GM21367 (cell line): ENCODE data around the gene CIZ1.
A peak's percentile ranks its signal among the peaks of the same experiment; 100 is the strongest.

Experiments used
- ATAC-seq: cut with Tn5 transposase; IDR thresholded peaks from one replicate; pipeline ENCODE4 v1.9.1; 2021; ENCODE audit not compliant: unreplicated experiment

CIZ1 gene

DNA sequence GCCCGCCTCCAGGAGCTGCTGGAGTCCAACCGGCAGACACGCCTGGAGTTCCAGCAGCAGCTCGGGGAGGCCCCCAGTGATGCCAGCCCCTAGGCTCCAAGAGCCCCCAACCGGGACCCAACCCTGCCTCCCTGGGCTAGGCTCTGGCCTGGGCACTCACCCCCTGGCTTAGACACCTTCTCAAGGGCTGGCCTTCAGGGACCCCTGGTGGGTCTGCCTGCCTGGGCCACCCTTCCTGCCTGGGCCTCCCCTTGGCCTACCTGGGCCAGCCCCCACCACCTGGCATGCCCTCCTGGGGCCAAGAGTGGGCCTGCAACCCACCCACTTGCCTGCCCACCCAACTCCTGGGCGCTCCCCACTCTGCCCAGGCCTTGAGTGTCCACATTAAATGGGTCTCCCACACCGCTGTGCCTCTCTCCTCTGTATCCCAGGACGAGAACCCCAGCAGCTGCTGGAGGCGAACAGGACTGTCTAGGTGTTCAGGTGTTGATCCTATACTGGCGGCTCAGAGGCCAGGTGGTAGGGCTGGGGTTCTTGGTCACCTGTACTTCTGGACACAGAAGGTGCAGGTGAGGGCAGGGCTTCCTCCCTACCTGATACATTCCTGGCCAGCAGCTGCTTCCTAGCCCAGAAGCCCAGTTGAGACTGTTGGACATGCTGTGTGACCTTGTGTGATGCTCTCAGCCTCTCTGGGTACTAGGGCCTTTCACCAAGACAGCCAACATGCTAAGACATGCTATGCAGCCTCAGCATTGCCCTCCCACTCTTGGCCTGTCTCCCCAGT is 27.7 kb downstream of the CIZ1 start:
- no peak for ATAC-seq

DNA sequence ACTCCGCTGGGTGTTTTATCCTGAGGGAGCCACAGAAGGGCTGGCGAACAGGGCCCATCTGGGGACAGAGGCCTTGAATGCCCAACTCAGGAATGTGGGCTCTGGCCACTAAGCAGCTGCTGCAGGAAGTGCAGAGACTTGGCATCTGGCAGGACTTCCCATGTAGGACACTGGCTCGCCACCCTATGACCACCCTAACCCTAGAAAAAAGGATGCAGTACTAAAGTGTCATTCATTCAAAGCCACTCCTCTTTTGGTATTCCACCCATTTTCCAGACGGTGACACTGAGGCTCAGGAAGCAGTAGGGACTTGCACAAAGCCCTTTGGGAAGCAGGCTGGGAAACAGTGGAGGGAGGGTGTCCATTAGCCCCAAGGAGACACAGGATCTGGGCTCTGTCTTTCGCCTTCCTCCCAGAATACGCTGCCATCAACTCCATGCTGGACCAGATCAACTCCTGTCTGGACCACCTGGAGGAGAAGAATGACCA is 28.3 kb downstream of the CIZ1 start:
- no peak for ATAC-seq

DNA sequence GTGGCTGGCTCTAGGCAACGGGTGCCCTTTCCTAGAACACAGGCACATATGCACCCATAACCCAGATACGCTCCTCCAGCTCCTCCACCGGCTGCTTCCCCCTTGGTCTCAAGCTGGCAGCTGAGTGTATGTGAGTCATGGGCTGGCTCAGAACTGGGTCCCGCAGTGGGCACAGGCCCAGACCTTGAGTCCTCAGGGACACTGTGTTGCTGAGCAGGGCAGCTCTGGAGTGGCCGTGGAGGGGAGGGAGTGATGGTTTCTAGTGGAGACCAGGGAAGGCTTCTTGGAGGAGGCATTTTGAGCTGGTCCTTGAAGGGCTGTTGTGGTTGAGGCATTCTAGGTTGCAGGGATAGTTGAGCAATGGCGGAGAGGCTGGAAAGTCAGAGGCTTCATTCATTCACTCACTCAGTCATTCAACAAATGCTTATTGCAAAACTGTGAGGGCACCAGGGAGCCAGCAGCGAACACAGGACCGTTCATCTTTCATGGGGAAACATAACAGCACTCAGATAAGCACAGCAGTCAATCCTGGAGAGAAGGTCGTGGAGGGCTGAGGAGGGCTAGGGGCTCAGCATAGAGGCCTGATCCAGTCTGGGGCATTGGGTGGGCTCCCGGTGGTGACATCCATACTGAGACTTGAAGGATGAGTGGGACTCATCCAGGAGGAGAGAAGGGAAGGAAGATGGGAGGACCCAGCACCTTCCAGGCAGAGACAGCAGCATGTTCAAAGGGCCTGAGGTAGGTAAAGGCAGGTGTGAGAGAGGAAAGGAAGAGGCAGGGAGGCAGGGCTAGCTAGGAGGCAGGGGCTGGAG is 29.0 kb downstream of the CIZ1 start:
- no peak for ATAC-seq

DNA sequence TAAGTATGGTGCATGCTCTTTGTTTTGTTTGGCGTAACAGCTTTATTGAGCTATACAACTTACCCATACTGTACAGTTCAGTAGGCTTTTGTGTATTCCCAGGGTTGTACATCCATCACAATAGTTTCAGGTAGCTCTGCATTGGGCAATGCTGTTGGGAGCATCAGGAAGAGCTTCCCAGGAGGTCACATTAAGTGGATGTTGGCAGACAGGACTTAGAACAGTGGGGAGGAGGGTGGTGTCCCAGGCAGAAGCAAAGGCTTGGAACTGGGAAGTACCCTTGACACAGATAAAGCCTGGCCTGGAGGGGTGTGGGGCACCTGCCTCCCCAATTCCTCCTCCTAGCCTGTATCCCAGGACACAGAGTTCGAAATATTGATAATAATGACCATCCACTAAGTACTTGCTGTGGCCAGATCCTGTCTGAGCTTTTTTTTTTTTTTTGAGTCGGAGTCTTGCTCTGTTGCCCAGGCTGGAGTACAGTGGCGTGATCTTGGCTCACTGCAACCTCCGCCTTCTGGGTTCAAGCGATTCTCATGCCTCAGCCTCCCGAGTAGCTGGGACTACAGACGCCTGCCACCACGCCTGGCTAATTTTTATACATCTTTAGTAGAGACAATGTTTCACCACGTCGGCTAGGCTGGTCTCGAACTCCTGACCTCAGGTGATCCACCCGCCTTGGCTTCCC is 30.0 kb downstream of the CIZ1 start:
- no peak for ATAC-seq

DNA sequence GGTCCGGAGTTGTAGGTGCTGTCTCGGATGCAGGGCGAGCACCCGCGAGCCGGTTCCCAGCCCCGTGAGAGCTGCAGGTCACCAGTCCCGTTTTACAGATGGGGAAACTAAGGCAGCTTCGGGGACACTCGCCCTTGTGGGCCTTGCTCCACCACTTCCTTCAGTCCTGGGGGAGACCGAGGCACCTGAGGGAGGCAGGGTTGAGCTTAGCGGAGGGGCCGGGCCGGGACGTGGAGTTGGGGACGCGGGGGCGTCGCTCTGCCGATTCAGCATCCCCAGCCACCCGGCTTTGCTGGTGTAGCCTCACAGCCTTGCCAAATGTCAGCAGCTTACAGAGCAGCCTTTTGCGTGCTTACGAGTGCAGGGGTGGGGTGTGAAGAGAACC is 30.8 kb downstream of the CIZ1 start:
- ATAC-seq = no peak

DNA sequence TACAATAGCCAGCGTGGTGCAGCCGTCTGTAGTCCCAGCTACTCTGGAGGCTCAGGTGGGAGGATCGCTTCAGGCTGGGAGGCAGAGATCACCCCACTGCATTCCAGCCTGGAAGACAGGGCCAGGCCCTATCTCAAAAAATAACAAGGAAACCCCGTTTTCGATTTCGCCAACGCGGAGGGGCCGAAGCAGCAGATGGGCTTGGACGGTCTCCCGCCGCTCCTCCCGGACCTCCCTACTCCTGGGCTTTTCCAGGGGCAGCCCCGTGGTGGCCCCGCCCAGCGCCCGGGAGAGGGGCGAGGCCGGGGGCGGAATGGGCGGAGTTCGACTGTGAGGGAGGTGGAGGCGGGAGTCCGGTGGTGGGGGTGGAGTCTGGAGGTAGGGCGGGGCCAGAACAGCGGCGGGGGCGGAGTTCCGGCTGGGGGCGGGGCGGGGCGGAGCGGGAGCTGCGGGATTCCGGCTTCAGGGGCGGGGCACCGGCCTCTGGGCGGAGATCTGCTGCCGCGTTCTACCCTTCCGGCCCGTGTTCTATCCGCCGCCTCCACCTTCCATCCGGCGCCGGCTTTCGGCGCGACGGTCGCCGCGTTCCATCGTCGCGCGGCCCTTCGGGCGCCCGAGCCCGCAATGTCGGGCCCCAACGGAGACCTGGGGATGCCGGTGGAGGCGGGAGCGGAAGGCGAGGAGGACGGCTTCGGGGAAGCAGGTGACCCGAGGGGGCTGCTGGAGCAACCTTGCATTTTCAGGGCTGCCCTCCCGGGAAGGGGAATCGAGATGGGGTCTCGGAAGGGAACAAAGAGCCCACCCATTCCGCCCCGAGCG is 31.4 kb downstream of the CIZ1 start, which contains the start of gene BBLN:
TSS of gene BBLN (plus strand) at position 482 of the 819 bp plus-strand sequence. CDS start at position 625, 143 bp downstream.
- ATAC-seq = peak; percentile 71

DNA sequence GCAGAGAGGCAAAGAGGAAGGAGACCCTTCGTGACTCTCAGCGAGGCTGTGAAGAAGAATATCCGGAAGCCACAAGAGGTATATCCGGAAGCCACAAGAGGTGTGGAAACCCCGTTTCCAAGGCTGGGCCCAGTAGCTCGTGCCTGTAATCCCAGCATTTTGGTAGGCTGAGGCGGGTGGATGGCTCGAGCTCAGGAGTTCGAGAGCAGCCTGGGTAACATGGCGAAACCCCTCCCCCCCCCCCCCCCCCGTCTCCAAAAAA is 31.9 kb downstream of the CIZ1 start:
- ATAC-seq = no peak

DNA sequence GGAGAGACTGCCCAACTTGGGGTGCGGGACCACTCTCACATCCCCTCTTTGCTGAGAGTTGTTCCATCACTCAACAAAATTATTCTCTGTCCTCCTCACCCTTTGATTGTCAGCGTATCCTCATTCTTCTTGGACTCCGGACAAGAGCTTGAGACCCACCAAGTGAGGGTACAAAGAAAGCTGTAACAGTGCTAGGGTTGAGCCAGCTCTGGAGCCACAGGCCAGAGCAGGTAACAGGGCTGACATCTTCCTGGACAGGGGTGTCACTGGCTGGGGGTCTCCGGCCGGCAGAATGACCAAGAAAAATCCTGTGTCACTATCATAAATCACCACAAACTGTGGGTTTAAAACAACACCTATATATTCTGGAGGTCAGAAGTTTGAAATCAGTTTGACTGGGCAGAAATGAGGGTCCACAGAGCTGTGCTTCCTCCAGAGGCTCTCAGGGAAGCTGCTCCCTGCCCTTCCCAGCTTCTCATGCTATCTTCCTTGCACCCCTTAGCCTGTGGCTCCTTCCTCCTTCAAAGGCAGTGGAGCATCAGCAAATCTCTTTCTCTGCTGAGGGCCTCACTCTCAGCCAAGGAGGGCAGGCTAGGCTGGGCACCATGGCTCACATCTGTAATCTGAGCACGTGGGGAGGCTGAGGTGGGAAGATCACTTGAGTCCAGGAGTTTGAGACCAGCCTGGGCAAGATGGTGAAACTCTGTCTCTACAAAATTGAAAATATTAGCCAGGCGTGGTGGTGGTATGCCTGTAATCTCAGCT is 35.5 kb downstream of the CIZ1 start:
- no peak for ATAC-seq

DNA sequence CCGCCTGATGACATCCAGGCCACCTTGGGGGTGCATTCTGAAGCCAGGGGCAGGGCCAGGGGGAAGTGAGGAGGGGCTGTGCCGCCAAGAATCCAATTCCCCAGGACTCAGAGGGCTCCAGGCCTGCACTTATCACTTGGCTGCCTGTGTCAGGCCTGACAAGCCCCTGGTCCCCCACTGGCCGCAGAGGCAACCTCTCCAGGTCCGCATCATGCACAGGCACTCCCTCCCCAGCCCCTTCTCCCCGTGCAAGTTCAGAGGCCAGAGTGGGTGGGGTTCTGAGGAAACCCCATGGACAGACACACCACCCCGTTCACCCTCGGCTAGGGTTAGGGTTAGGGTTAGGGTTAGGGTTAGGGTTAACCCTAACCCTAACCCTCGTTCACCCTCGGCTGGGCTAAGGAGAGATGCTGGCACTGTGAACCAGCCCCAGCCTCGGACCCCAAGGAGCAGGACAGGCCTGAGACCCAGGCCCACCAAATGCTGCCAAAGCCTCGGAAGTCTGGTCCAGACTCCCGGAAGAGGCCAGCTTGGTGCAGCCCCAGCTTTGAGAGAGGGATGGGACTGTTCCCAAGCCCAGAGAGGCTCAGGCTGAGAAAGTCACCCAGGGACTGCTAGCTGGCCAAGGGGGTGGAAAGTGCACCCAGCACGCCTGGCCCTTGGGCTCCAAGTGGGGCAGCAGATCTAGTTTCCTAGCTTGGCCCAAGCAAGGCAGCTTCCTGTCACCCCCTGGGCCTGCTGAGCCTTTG is 37.3 kb downstream of the CIZ1 start:
- ATAC-seq = no peak

DNA sequence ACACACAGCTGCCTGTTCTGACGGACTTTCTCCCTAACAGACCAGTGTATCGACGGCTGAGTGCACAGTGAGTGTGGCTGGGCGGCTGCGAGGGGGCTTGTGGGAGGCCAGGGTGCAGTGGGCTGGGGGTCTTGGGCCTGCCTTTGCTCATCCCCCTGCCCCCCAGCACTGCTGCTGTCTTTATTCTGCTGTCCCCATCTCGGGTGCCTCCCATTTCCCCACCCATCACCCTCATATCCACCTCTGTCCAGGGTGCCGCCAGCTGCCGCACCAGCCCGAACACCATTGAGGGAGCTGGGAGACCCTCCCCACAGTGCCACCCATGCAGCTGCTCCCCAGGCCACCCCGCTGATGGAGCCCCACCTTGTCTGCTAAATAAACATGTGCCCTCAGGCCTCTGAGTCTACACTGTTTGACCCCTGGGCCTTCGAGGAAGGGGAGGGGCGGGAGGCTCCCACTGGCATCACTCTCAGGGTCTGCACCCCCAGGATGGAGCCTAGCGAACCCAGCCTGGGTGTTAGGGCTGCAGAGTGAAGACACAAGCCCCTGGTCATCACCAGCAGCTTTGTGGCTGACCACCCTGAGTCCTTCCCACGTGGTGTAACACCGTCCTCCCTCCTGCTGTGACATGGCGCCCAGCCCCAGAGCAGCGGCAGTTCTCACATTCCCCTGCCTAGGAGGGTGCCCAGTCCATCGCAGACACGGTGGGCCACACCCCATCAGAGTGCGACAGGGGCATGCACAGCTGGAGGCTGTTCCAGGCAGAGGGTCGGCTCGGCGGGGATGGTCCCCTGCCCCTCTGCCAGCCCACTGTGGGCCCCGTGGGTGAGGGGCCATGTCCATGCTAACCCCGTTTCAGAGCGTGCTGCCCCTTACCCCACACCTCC is 38.1 kb downstream of the CIZ1 start:
- no peak for ATAC-seq

DNA sequence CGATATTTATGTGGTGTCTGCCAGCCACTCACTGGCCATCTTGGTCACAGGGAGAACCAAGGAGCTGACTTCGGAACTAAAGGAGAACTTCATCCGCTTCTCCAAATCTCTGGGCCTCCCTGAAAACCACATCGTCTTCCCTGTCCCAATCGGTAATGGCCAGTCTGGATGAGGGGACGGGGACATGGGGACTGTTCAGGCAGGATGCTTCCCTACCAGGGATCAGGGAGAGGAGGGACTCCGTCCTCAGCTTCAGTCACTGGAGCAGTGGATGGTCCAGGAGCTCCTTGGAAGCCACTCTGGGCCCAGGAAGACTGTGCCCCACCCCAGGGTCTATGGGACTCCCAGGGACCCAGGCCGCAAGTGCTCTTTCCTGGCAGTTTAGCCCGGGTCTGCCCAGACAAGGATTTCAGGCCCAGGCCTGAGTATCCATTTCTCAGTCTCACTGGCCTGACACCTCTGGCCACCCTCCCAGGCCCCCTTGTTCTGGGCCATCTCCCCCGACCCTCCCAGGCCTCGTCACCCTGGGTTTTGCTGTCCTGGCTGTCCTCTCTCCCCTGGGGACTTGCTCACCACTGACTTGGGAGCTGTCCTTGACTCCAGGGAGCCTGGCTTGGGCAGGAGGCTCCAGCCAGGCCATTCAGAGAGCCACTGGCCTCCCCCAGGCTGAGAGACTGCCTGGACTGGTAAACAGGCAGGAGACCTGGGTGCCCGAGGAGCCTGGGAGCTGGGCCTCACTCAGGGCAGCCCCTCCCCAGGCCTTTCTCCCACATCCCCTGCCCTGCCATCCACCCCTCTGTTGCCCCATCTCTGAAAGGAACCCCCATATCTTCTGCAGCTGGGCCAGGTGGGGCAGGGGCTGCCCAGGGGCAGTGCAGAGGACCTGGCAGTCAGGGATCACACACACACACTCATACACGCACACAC is 39.0 kb downstream of the CIZ1 start:
- ATAC-seq = no peak

DNA sequence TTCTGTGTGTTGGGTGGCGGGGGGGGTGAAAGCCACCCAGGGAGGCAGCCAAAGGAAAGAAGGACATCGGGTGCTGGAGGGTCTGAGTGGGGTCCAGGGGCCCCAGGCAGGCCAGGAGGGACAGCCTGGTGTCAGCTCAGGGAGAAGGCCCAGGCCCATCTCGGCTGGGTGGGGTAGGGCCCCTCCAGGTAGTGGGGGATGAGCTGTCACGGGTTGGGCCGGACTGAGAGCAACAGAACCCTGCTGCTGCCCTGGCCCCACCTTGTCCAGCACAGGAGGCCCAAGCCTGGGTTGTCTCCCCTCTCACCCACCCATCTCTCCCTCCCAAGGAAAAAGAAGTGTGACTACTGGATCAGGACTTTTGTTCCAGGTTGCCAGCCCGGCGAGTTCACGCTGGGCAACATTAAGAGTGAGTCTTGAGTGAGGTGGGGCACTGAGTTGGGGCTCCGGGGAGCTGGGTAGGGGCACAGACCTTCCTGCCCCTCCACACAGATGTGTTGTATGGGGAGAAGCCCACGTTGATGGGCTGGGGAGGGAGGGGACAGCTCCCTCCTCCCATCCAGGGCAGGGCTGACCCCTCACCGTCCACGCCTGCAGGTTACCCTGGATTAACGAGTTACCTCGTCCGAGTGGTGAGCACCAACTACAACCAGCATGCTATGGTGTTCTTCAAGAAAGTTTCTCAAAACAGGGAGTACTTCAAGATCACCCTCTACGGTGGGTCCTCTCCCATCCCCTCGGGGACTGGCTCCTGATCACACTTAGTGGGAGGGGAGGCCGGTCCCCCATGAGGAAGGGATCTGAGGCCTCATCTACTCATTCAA is 39.9 kb downstream of the CIZ1 start:
- ATAC-seq = no peak

DNA sequence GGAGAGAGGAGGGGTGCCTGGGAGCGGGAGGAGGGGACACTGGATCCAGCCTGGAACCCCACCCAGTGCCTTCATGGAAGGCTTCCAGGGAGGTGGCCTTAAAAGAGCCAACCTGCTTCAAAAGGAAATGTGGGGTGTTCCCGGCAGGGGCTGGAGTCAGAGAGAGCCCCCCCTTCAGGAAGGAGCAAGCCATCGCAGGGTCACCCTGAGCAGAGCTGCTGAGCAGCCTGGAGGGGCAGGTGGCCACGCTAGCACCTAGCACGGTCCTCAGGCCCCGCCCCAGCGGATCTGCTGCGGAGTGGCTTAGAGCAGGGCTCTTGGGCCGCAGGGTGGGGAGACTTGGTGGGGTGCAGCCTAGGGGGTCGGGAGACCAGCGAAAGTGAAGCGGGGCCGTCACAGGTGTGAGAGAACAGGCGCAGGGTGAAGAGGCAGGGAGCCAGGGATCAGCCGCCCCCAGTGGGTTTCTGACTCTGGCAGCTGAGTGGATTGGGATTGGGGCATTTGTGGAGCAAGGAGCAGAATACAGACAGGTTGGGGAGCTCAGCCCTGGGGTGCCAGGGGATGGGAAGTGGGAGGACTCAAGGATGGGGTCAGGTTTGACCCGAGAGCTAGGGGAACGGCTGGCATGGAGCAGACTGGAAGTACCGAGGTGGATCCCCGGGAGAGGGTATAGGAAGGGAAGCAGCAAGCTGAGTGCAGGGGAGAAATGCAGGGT is 40.6 kb downstream of the CIZ1 start:
- no peak for ATAC-seq

DNA sequence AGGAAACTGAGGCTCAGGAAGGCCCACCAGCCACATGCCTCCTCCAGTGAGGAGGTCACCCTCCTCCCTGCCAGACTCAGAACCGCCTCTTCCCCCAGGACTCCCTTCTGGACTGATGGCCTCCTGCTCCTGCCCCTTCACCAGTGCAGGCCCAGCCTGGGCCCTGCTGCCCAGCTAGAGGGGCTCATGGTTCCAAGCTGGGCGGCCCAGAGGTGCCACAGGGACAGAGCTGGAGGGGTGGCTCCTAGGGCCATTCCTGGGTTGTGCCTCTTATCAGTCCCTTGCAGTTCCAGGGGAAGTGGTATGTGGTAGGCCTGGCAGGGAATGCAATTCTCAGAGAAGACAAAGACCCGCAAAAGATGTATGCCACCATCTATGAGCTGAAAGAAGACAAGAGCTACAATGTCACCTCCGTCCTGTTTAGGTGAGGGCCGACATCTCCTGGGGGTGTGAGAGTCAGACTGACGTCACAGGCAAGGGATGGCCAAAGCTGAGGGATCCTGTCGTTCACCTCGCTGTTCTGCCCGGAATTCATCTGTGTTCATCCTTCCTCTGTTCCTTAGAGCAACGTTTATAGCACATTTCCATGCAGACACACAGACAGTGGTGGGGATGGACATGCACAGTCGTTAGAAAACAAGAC is 41.3 kb downstream of the CIZ1 start:
- ATAC-seq = no peak

DNA sequence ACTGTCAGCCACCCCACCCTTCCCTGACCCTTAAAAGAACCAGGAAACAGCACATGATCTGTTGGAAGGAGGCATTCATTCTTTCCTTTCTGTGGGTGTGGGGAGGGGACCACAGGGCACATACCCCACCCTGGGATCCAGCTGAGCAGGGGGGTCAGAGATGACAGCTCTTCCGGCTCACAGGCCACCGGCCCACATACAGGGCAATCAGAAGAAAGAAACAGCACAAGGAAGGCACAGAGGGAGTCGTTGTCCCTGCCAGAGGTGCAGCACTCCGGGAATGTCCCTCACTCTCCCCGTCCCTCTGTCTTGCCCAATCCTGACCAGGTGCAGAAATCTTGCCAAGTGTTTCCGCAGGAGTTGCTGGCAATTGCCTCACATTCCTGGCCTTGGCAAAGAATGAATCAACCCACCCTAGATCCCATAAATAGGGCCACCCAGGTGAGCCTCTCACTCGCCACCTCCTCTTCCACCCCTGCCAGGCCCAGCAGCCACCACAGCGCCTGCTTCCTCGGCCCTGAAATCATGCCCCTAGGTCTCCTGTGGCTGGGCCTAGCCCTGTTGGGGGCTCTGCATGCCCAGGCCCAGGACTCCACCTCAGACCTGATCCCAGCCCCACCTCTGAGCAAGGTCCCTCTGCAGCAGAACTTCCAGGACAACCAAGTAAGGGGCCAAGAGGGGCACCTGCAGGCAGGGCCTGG is 42.2 kb downstream of the CIZ1 start, which contains the start of gene LCN2:
TSS of gene LCN2 (plus strand) at position 453 of the 701 bp plus-strand sequence. CDS start at position 526, 73 bp downstream.
- no peak for ATAC-seq
